Bone marrow (tissue), 2 donors: Measurements from ENCODE around the gene P4HB.

ENCODE experiments used
- DNase-seq, 2 donors: peaks; one replicate each; lab custom pipeline; 2025; lab: John Stamatoyannopoulos, UW

P4HB gene

GRCh38 chr17:81868674-81869220 lies 8.4 kb upstream of the P4HB start:
- DNase-seq: no peak

GRCh38 chr17:81867991-81868673 lies 7.8 kb upstream of the P4HB start:
- no peak for DNase-seq

DNA sequence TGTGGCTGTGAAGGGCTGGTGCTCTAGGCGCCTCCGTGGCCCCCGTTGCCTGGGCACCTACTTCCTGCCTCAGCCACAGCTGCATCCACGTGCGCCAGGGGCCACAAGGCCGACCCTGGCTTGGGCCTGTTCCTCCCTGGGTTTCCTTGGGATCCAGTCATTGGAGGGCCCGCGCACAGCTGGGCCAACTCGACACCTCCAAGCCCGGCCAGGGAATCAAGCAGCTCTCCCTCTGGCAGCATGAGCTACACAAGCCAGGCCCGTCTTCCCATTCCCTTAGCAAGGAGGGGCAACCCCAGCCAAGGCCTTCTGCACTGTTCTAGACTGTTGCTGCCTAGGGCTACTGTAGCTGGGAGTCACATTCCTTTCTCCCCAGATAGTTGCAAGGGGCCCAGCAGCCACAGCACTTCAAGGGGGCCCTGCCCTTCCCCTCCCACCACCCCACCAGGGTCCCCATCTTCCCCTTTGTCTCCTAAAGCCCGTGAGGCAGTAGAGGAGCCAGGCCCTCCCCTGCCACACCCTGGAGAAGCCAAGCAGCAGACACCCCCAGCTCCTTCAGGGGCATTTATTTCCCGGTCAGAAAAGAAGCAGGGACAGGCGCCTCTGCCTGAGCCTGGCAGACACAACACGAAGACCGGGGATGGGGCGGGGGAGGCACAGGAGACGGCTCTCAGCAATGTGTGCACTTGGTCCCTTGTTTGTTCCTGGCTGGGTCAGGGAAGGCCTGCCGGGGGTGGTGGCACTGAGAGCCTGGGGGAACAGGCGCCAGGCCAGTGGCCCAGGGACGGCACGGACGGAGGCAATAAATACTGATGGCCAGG lies 7.0 kb upstream of the P4HB start:
- DNase-seq: no peak

DNA sequence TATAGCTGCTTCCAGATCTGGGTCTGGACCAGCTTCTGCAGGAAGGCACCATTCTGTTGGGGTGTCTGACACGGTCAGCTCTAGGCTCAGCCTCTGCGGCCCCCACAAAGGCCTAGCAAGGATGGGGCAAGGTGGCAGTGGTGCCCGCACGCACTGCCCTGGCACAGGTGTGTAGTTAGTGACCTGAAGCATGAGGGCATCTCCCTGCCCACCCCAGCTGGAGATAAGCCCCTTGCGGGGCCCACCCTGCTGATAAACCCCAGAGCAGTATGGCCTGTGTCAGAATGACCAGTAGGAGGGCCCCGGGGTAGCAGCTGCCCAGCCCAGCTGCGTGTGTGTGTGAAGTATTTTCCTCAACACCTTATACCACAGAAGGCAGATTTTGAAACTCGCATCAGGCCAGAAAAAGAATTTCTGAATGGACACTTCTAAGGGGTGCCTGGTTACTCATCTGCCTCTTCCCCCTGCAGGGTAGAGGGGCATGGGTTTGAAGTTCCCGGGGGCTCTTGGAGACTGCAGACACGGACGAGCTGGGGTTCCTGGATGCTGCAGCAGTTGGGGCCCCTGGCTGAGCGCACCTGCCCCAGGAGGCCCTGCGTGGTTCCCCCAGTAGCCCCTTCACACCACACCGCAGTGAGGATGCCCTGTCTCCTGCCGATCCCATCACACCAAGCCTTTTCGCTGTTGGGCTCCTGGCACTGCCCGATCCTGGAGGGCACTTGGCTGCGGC lies 6.3 kb upstream of the P4HB start:
- no peak for DNase-seq

DNA sequence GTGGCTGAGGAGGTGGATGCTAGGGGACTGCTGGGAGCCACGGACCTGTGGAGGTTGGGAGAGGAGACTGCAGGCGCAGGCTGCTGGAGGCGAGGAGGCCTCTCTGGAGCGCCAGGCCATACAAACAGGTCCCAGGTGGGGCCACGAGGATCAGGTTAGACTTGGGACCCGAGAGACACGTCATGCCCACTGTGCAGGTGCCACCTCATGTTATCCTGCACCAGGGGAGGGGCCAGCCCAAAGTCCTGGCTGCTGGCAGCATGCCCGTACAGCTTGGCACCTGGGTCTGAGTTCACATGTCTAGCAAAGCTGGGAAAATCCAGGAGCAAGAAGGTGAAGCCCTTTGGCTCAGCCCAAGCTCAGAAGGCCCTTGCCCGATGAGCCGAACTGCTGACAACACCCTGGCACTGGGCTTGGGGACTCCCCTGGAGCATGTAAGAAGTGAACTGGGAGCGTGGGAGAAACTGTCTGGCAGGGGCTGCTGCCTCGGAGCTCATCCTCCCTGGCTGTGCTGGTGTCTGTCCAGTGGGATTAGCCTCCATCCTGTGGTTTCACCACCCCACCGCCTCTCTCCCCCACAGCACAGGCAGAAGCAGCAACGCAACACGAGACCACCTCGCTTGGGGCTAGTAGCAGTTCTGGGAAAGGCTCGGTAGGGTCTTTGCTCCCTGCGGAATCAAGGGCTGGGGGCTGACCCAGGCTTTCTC lies 5.6 kb upstream of the P4HB start:
- DNase-seq: no peak

GRCh38 chr17:81865358-81865732 lies 5.0 kb upstream of the P4HB start:
- DNase-seq: no peak

- DNase-seq: no peak
Measured at GRCh38 chr17:81863833-81864768, 3.8 kb upstream of the P4HB start.

GRCh38 chr17:81863123-81863675 lies 2.9 kb upstream of the P4HB start:
- DNase-seq: no peak

- DNase-seq: peak; percentile 97 to 99
Measured at GRCh38 chr17:81860756-81861568, 627 bp upstream of the P4HB start.

- no peak for DNase-seq
Measured at GRCh38 chr17:81858967-81859905, 1.1 kb downstream of the P4HB start.

DNA sequence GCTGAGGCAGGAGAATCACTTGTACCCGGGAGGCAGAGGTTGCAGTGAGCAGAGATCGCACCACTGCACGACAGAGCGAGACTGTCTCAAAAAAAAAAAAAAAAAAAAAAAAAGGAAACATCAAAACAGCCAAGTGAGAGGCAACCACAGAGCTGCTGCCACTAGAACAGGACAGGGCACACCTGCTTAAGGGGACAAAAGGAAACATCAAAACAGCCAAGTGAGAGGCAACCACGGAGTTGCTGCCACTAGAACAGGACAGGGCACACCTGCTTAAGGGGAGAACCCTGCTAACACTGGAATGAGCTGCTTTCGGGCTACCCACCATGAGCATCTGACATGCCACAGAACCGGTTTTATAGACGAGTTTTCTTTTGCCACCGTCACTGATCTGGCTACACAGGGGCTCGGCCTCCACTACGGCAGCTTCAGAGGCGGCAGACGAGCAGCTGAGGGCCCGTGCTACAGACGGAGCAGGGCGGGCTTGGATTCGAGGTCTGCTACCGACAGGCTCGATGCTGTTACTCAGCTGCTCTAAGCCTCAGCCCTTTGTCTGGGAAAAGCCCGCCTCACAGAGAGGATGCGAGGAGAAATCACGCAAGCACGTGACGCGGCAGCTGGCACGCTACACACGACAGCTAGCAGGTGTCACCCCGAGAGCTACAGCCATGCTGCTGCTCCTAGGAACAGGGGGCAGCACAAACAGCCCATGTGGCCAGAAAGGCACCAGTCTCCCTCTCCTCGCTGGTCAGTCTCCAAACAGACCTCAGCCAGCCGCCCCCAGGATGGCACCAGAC lies 2.0 kb downstream of the P4HB start:
- no peak for DNase-seq

DNA sequence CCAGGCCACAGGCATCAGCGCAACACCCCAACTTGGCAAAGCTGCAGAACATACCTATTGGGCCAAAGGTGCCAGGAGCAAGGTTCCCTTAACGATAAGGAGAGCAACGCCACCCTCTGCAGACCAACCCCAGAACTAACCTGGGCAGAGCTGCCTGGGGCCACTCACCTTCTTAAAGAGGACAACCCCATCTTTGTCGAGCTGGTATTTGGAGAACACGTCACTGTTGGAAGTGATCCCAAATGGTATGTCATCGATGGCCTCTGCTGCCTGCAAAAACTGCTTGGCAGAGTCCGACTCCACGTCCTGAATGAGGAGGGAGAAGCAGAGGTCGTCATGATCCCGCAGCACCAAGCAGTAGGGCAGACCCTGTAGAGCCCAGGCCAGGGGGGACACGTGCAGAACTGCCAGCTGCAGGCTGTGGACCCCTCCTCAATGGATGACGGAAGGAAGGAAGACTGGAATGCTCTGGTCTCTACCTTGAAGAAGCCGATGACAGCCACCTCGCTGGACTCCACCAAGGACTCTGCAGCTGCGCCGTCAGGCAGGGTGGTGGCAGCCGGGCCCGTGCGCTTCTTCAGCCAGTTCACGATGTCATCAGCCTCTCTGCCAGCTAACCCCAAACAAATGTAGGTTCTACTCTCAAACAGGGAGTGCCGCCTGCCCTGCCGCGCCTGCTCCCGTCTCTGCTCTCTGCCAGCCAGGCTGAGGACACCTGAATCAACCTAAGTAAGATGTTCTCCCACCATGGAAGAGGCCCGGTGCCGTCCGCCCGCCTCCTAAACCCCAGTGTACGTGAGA lies 5.2 kb downstream of the P4HB start:
- DNase-seq: no peak

- no peak for DNase-seq
Measured at GRCh38 chr17:81852237-81852636, 8.1 kb downstream of the P4HB start.

GRCh38 chr17:81851423-81851822 lies 8.9 kb downstream of the P4HB start:
- no peak for DNase-seq

- no peak for DNase-seq
Measured at GRCh38 chr17:81849457-81849856, 10.9 kb downstream of the P4HB start.

- DNase-seq: no peak
Measured at GRCh38 chr17:81846743-81847689, 13.3 kb downstream of the P4HB start.
